Stimulated activated memory B cell treated with anti-CD40 and anti-IgM and Interleukin-4, amounts not matched to agents 10 μg/mL and 1 μg/mL and 100 μg/mL, for 72 hours (primary cell): ENCODE measurements around the gene POLR2I.
"Not testable (repeated sequence)": the region's sequence is repeated elsewhere in the genome, so short reads cannot be mapped to it uniquely, and the experiment has no call there.

ENCODE experiments used
- ATAC-seq: fragments of 150-1000 bp; cut with Tn5 transposase; 2 replicates; pipeline ENCODE4 v1.10.0; 2021
- H3K27ac Mint-ChIP-seq: one replicate; pipeline ENCODE4 v1.8.0; 2022; ENCODE audit warnings: mild to moderate bottlenecking, mixed read lengths
- H3K27me3 Mint-ChIP-seq: one replicate; pipeline ENCODE4 v1.8.0; 2022; ENCODE audit warnings: mixed read lengths
- H3K36me3 Mint-ChIP-seq: one replicate; pipeline ENCODE4 v1.8.0; 2022; ENCODE audit warnings: mixed read lengths
- H3K4me1 Mint-ChIP-seq: one replicate; pipeline ENCODE4 v1.8.0; 2022; ENCODE audit warnings: mixed read lengths
- H3K4me3 Mint-ChIP-seq: one replicate; pipeline ENCODE4 v1.8.0; 2022; ENCODE audit warnings: mild to moderate bottlenecking, moderate library complexity, mixed read lengths
- H3K9me3 Mint-ChIP-seq: one replicate; pipeline ENCODE4 v1.8.0; 2022; ENCODE audit warnings: mixed read lengths

The POLR2I gene

GRCh38 chr19:36093687-36094086 is 21.0 kb downstream of the POLR2I start:
- no peak overlapping the region for H3K4me3 Mint-ChIP-seq
- H3K27me3 Mint-ChIP-seq = no peaks in the 10 kb centered on the region
- no peaks in the 10 kb centered on the region for H3K9me3 Mint-ChIP-seq
- ATAC-seq = no peak
- no peaks in the 10 kb centered on the region for H3K36me3 Mint-ChIP-seq
- H3K27ac Mint-ChIP-seq = peak overlapping the region; percentile 67
- H3K4me1 Mint-ChIP-seq = peaks cover 13% of the 10 kb centered on the region

DNA sequence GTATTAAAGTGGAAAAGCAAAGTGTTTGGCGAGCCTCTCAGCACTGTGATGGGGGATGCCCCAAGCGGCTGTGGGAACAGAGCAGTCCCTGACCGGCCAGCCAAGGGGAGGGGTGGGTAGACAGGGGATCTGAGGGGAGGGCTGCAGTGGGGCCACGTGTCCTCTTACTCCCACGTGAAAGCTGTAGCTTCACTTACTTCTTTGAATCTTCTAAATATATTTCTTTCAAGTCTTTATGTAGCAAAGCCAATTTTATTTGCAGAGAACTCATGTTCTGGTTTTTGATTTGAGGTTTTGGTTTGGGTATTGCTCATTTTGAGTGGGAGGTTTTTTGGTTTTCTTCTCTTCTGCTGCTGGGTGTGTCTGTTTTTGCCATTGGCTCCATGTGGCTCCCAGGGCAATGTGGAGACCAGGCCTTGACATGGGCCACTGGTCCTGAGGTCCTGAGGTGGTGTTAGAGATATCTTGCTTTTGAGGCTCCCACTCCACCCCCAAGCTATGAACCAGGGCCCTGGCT is 21.5 kb downstream of the POLR2I start:
- ATAC-seq = peak; percentile 81
- Mint-ChIP-seq H3K27ac (peak overlapping the region; percentile 67), H3K4me3 (no peak overlapping the region), H3K27me3 (no peaks in the 10 kb centered on the region), H3K9me3 (no peaks in the 10 kb centered on the region), H3K4me1 (peaks cover 13% of the 10 kb centered on the region), H3K36me3 (no peaks in the 10 kb centered on the region)

- no peaks in the 10 kb centered on the region for H3K9me3 Mint-ChIP-seq
- peaks cover 13% of the 10 kb centered on the region for H3K4me1 Mint-ChIP-seq
- peak overlapping the region; percentile 67 for H3K27ac Mint-ChIP-seq
- no peak for ATAC-seq
- no peaks in the 10 kb centered on the region for H3K27me3 Mint-ChIP-seq
- H3K36me3 Mint-ChIP-seq = no peaks in the 10 kb centered on the region
- no peak overlapping the region for H3K4me3 Mint-ChIP-seq
Measured at GRCh38 chr19:36092566-36092965, 22.1 kb downstream of the POLR2I start.

GRCh38 chr19:36090910-36091695 is 23.6 kb downstream of the POLR2I start:
- no peaks in the 10 kb centered on the region for H3K27me3 Mint-ChIP-seq
- H3K27ac Mint-ChIP-seq = no peak overlapping the region
- no peaks in the 10 kb centered on the region for H3K9me3 Mint-ChIP-seq
- H3K4me3 Mint-ChIP-seq = no peak overlapping the region
- no peak for ATAC-seq
- peaks cover 13% of the 10 kb centered on the region for H3K4me1 Mint-ChIP-seq
- peaks cover 1% of the 10 kb centered on the region for H3K36me3 Mint-ChIP-seq

GRCh38 chr19:36089847-36090246 is 24.8 kb downstream of the POLR2I start:
- Mint-ChIP-seq H3K27me3 (no peaks in the 10 kb centered on the region), H3K9me3 (no peaks in the 10 kb centered on the region), H3K27ac (no peak overlapping the region), H3K4me3 (no peak overlapping the region), H3K36me3 (peaks cover 5% of the 10 kb centered on the region), H3K4me1 (peaks cover 13% of the 10 kb centered on the region)
- no peak for ATAC-seq

GRCh38 chr19:36086326-36086725 is 28.3 kb downstream of the POLR2I start:
- Mint-ChIP-seq H3K27ac (no peak overlapping the region), H3K36me3 (peaks cover 23% of the 10 kb centered on the region), H3K4me1 (no peaks in the 10 kb centered on the region), H3K4me3 (no peak overlapping the region), H3K27me3 (no peaks in the 10 kb centered on the region), H3K9me3 (no peaks in the 10 kb centered on the region)
- ATAC-seq = no peak

DNA sequence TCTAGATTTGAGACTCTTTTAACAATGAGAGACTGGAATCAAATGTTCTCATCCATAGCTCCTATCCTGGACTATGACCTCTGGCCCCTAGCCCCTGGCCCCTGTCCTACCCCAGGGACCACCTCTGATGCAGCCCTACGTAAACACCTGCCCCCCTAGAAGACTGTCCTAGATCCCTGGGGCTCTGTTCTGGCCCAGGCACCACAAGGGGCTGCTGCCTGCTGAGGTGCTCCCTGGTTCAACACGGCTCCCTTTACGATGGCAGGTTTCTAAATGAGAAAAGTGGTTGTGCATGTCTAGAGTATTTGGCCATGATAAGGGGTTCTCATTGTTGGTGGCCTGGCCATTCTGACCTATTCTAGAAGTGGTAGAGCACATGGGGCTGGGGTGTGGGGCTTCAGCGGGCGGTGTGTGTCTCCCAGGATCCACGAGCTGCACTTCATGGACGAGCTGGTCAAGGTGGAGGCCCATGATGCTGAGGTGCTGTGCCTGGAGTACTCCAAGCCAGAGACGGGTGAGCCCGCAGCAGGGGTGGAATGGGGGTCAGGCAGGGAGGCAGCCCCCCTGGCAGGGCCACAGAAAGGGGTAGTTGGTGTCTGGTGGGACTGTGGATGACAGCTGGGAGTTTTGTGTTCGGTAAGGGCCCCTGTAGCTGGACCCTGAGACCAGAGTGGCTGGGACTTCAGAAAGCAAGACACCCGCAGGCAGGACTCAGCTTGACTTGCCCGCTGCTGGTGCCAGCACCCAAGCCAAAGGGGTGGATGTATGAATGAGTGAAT is 30.3 kb downstream of the POLR2I start:
- Mint-ChIP-seq H3K36me3 (peaks cover 23% of the 10 kb centered on the region), H3K27me3 (no peaks in the 10 kb centered on the region), H3K27ac (no peak overlapping the region), H3K4me3 (no peak overlapping the region), H3K4me1 (no peaks in the 10 kb centered on the region), H3K9me3 (no peaks in the 10 kb centered on the region)
- no peak for ATAC-seq

GRCh38 chr19:36082916-36083315 is 31.8 kb downstream of the POLR2I start:
- Mint-ChIP-seq H3K9me3 (no peaks in the 10 kb centered on the region), H3K4me3 (no peak overlapping the region), H3K27me3 (no peaks in the 10 kb centered on the region), H3K4me1 (no peaks in the 10 kb centered on the region), H3K36me3 (peaks cover 23% of the 10 kb centered on the region), H3K27ac (no peak overlapping the region)
- ATAC-seq = no peak

GRCh38 chr19:36081894-36082293 is 32.8 kb downstream of the POLR2I start:
- Mint-ChIP-seq H3K27me3 (no peaks in the 10 kb centered on the region), H3K9me3 (no peaks in the 10 kb centered on the region), H3K4me1 (no peaks in the 10 kb centered on the region), H3K27ac (no peak overlapping the region), H3K36me3 (peaks cover 23% of the 10 kb centered on the region), H3K4me3 (no peak overlapping the region)
- no peak for ATAC-seq

DNA sequence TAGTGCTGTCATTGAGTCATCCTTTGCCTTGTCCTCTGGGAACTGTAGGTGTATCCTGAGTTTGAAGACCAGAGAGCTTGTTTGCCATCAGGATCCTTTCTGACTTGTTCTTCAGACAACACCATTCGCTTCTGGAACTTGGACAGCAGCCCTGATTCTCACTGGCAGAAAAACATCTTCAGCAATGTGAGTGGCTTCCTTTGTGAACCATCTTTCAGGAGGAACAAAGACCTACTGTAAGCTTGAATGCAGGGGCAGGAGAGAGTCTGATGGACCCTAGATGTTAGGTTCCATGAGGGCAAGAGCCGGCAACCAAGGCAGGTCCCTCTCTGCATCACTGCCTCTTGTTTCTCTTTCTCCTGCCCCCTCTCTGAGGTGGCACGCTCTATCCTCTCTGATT is 33.3 kb downstream of the POLR2I start:
- no peaks in the 10 kb centered on the region for H3K4me1 Mint-ChIP-seq
- H3K4me3 Mint-ChIP-seq = no peak overlapping the region
- H3K9me3 Mint-ChIP-seq = no peaks in the 10 kb centered on the region
- no peaks in the 10 kb centered on the region for H3K27me3 Mint-ChIP-seq
- no peak for ATAC-seq
- H3K36me3 Mint-ChIP-seq = peaks cover 23% of the 10 kb centered on the region
- H3K27ac Mint-ChIP-seq = no peak overlapping the region

GRCh38 chr19:36079389-36079945 is 35.2 kb downstream of the POLR2I start:
- H3K36me3 Mint-ChIP-seq = peaks cover 23% of the 10 kb centered on the region
- ATAC-seq = no peak
- H3K4me3 Mint-ChIP-seq = no peak overlapping the region
- H3K9me3 Mint-ChIP-seq = no peaks in the 10 kb centered on the region
- H3K27me3 Mint-ChIP-seq = no peaks in the 10 kb centered on the region
- no peak overlapping the region for H3K27ac Mint-ChIP-seq
- H3K4me1 Mint-ChIP-seq = no peaks in the 10 kb centered on the region

DNA sequence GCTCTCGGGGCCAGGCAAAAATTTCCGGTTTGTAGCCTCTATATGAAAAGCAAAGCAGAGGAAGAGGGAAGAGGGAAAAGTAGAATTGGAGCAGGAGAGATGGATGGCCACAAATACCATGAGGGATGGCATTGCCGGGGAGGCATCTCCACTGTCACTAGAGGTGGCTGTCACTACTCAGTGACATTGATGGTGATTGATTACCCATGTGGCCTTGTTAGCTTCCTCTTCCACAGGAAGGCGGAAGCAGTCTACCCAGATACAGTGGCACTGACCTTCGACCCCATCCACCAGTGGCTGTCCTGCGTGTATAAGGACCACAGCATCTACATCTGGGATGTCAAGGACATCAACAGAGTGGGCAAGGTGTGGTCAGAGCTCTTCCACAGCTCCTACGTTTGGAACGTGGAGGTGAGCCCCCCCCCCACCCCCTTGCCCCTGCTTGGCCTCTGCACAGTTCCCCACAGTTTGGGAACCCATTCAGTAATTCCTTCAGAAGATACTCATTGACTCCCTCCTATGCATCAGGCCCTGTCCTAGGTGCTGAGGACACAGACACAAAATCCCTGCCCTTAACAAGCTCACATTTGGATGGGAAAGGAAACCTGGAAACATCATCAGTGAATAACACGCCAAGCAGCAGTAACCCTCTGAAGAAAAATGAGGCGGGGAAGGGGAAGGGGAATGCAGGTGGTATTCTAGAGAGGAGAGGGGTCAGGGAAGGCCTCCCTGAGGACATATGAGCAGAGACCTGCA is 41.4 kb downstream of the POLR2I start:
- Mint-ChIP-seq H3K4me1 (no peaks in the 10 kb centered on the region), H3K36me3 (peaks cover 7% of the 10 kb centered on the region), H3K4me3 (no peak overlapping the region), H3K27ac (no peak overlapping the region), H3K9me3 (no peaks in the 10 kb centered on the region), H3K27me3 (no peaks in the 10 kb centered on the region)
- no peak for ATAC-seq

DNA sequence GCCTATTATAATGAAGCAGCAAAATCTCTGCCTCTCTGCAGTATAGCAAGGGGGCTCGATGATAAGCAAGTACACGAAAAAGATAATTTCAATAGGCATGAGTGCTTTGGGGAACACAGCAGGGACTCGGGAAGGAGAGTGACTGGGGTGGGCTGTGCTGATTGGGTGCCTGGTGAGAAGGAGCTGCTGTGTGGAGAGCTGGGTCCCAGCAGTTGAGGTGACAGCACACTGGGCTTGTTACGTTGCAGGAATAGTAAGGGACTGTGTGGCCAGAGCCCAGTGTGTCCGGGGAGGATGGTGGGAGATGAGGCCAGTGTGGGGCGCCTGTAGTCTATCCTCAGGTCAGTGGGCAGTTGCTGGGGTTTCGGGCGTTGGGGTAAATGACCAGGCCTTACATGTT is 42.6 kb downstream of the POLR2I start:
- Mint-ChIP-seq H3K36me3 (peaks cover 7% of the 10 kb centered on the region), H3K9me3 (no peaks in the 10 kb centered on the region), H3K4me3 (no peak overlapping the region), H3K27me3 (no peaks in the 10 kb centered on the region), H3K4me1 (no peaks in the 10 kb centered on the region), H3K27ac (no peak overlapping the region)
- ATAC-seq = no peak

- not testable (repeated sequence) for ATAC-seq, H3K27me3 Mint-ChIP-seq, H3K4me3 Mint-ChIP-seq, H3K9me3 Mint-ChIP-seq, H3K27ac Mint-ChIP-seq, H3K4me1 Mint-ChIP-seq, H3K36me3 Mint-ChIP-seq
Measured at GRCh38 chr19:36068810-36069499, 45.7 kb downstream of the POLR2I start.
